ENCODE results near the gene RBFOX2.
"Not testable (repeated sequence)": the region's sequence is repeated elsewhere in the genome, so short reads cannot be mapped to it uniquely, and the experiment has no call there.

Gene RBFOX2

GRCh38 chr22:35711336-35711735 is 317.3 kb downstream of the RBFOX2 start:
- Histone ChIP-seq H3K4me2 (ENCODE audit: low read length) (no peak overlapping the region), H2BK120ac (ENCODE audit: low read depth, low read length) (no peak overlapping the region), H3K18ac (ENCODE audit: low read length) (no peak overlapping the region), H2BK5ac (ENCODE audit: low read length) (no peak overlapping the region), H3K79me2 (ENCODE audit: control insufficient read depth, insufficient read depth, low read length) (no peaks in the 10 kb centered on the region), H3K9ac (ENCODE audit: low read length) (no peak overlapping the region), H2AK5ac (ENCODE audit: low read length) (no peak overlapping the region), H3K56ac (ENCODE audit: low read length) (no peak overlapping the region), H2BK15ac (replicated peaks; ENCODE audit: low read depth) (no peak overlapping the region), H3K27me3 (ENCODE audit: insufficient read depth, low read length, poor library complexity) (no peaks in the 10 kb centered on the region), H4K8ac (ENCODE audit: low read depth, low read length) (no peak overlapping the region), H3K79me1 (ENCODE audit: low read length) (no peaks in the 10 kb centered on the region), H3K23ac (ENCODE audit: low read length) (no peak overlapping the region), H3K4ac (ENCODE audit: low read depth, low read length) (no peak overlapping the region), H3K4me3 (ENCODE audit: low read length) (no peak overlapping the region), H3K36me3 (ENCODE audit: control insufficient read depth, insufficient read depth, low read length) (no peaks in the 10 kb centered on the region), H4K5ac (ENCODE audit: low read length) (no peak overlapping the region), H3K4me1 (ENCODE audit: control insufficient read depth, low read depth, low read length) (no peaks in the 10 kb centered on the region), H3K27ac (ENCODE audit: low read depth, low read length) (no peak overlapping the region)
- WGBS (ENCODE audit: extremely low coverage, insufficient coverage, low lambda C conversion rate), result no CpG with 5 or more reads among the region's 4 CpGs
- no peak for DNase-seq

GRCh38 chr22:35708917-35709316 is 319.7 kb downstream of the RBFOX2 start:
- Histone ChIP-seq H3K36me3 (ENCODE audit: control insufficient read depth, insufficient read depth, low read length) (no peaks in the 10 kb centered on the region), H3K79me2 (ENCODE audit: control insufficient read depth, insufficient read depth, low read length) (no peaks in the 10 kb centered on the region), H3K27me3 (ENCODE audit: insufficient read depth, low read length, poor library complexity) (no peaks in the 10 kb centered on the region), H3K27ac (ENCODE audit: low read depth, low read length) (no peak overlapping the region), H3K23ac (ENCODE audit: low read length) (no peak overlapping the region), H3K4me3 (ENCODE audit: low read length) (no peak overlapping the region), H3K4me1 (ENCODE audit: control insufficient read depth, low read depth, low read length) (no peaks in the 10 kb centered on the region), H3K9ac (ENCODE audit: low read length) (no peak overlapping the region), H3K4ac (ENCODE audit: low read depth, low read length) (no peak overlapping the region), H2BK15ac (replicated peaks; ENCODE audit: low read depth) (no peak overlapping the region), H3K18ac (ENCODE audit: low read length) (no peak overlapping the region), H4K8ac (ENCODE audit: low read depth, low read length) (no peak overlapping the region), H3K4me2 (ENCODE audit: low read length) (no peak overlapping the region), H4K5ac (ENCODE audit: low read length) (no peak overlapping the region), H3K79me1 (ENCODE audit: low read length) (no peaks in the 10 kb centered on the region), H2BK5ac (ENCODE audit: low read length) (no peak overlapping the region), H2BK120ac (ENCODE audit: low read depth, low read length) (no peak overlapping the region), H3K56ac (ENCODE audit: low read length) (no peak overlapping the region), H2AK5ac (ENCODE audit: low read length) (no peak overlapping the region)
- no CpG with 5 or more reads among the region's 7 CpGs for whole genome bisulfite sequencing (ENCODE audit: extremely low coverage, insufficient coverage, low lambda C conversion rate)
- no peak for DNase-seq

GRCh38 chr22:35708453-35708852 is 320.2 kb downstream of the RBFOX2 start:
- H2BK5ac ChIP-seq (ENCODE audit: low read length), result no peak overlapping the region
- H4K5ac ChIP-seq (ENCODE audit: low read length), result no peak overlapping the region
- H3K79me1 ChIP-seq (ENCODE audit: low read length), result no peaks in the 10 kb centered on the region
- H3K4me3 ChIP-seq (ENCODE audit: low read length), result no peak overlapping the region
- no peaks in the 10 kb centered on the region for H3K36me3 ChIP-seq (ENCODE audit: control insufficient read depth, insufficient read depth, low read length)
- H3K79me2 ChIP-seq (ENCODE audit: control insufficient read depth, insufficient read depth, low read length), result no peaks in the 10 kb centered on the region
- DNase-seq, result no peak
- no peak overlapping the region for H3K4me2 ChIP-seq (ENCODE audit: low read length)
- H2AK5ac ChIP-seq (ENCODE audit: low read length), result no peak overlapping the region
- H3K56ac ChIP-seq (ENCODE audit: low read length), result no peak overlapping the region
- no peak overlapping the region for H3K4ac ChIP-seq (ENCODE audit: low read depth, low read length)
- no peak overlapping the region for H3K23ac ChIP-seq (ENCODE audit: low read length)
- H3K27me3 ChIP-seq (ENCODE audit: insufficient read depth, low read length, poor library complexity), result no peaks in the 10 kb centered on the region
- H3K27ac ChIP-seq (ENCODE audit: low read depth, low read length), result no peak overlapping the region
- H2BK120ac ChIP-seq (ENCODE audit: low read depth, low read length), result no peak overlapping the region
- H3K18ac ChIP-seq (ENCODE audit: low read length), result no peak overlapping the region
- no peak overlapping the region for H4K8ac ChIP-seq (ENCODE audit: low read depth, low read length)
- no peak overlapping the region for H3K9ac ChIP-seq (ENCODE audit: low read length)
- H2BK15ac ChIP-seq (replicated peaks; ENCODE audit: low read depth), result no peak overlapping the region
- no peaks in the 10 kb centered on the region for H3K4me1 ChIP-seq (ENCODE audit: control insufficient read depth, low read depth, low read length)
- no CpG with 5 or more reads among the region's 7 CpGs for WGBS (ENCODE audit: extremely low coverage, insufficient coverage, low lambda C conversion rate)

- no peak overlapping the region for H3K56ac ChIP-seq (ENCODE audit: low read length)
- no CpG with 5 or more reads among the region's 3 CpGs for WGBS (ENCODE audit: extremely low coverage, insufficient coverage, low lambda C conversion rate)
- H3K79me1 ChIP-seq (ENCODE audit: low read length), result no peaks in the 10 kb centered on the region
- H2BK15ac ChIP-seq (replicated peaks; ENCODE audit: low read depth), result no peak overlapping the region
- H3K79me2 ChIP-seq (ENCODE audit: control insufficient read depth, insufficient read depth, low read length), result no peaks in the 10 kb centered on the region
- no peak overlapping the region for H4K5ac ChIP-seq (ENCODE audit: low read length)
- H2BK5ac ChIP-seq (ENCODE audit: low read length), result no peak overlapping the region
- no peaks in the 10 kb centered on the region for H3K27me3 ChIP-seq (ENCODE audit: insufficient read depth, low read length, poor library complexity)
- no peak overlapping the region for H3K27ac ChIP-seq (ENCODE audit: low read depth, low read length)
- no peak overlapping the region for H2AK5ac ChIP-seq (ENCODE audit: low read length)
- H3K23ac ChIP-seq (ENCODE audit: low read length), result no peak overlapping the region
- no peak overlapping the region for H3K9ac ChIP-seq (ENCODE audit: low read length)
- no peak for DNase-seq
- no peak overlapping the region for H3K4me2 ChIP-seq (ENCODE audit: low read length)
- no peak overlapping the region for H3K4ac ChIP-seq (ENCODE audit: low read depth, low read length)
- no peak overlapping the region for H3K4me3 ChIP-seq (ENCODE audit: low read length)
- H3K36me3 ChIP-seq (ENCODE audit: control insufficient read depth, insufficient read depth, low read length), result no peaks in the 10 kb centered on the region
- no peak overlapping the region for H2BK120ac ChIP-seq (ENCODE audit: low read depth, low read length)
- H4K8ac ChIP-seq (ENCODE audit: low read depth, low read length), result no peak overlapping the region
- no peaks in the 10 kb centered on the region for H3K4me1 ChIP-seq (ENCODE audit: control insufficient read depth, low read depth, low read length)
- no peak overlapping the region for H3K18ac ChIP-seq (ENCODE audit: low read length)
These were observed 323.5 kb downstream of the RBFOX2 start for GRCh38 chr22:35705141-35705540.

- Histone ChIP-seq H3K27me3 (ENCODE audit: insufficient read depth, low read length, poor library complexity) (no peaks in the 10 kb centered on the region), H3K9ac (ENCODE audit: low read length) (no peak overlapping the region), H2AK5ac (ENCODE audit: low read length) (no peak overlapping the region), H2BK120ac (ENCODE audit: low read depth, low read length) (no peak overlapping the region), H2BK5ac (ENCODE audit: low read length) (no peak overlapping the region), H3K56ac (ENCODE audit: low read length) (no peak overlapping the region), H3K4me1 (ENCODE audit: control insufficient read depth, low read depth, low read length) (no peaks in the 10 kb centered on the region), H3K36me3 (ENCODE audit: control insufficient read depth, insufficient read depth, low read length) (no peaks in the 10 kb centered on the region), H2BK15ac (replicated peaks; ENCODE audit: low read depth) (no peak overlapping the region), H3K79me1 (ENCODE audit: low read length) (no peaks in the 10 kb centered on the region), H4K8ac (ENCODE audit: low read depth, low read length) (no peak overlapping the region), H3K79me2 (ENCODE audit: control insufficient read depth, insufficient read depth, low read length) (no peaks in the 10 kb centered on the region), H3K4ac (ENCODE audit: low read depth, low read length) (no peak overlapping the region), H3K4me3 (ENCODE audit: low read length) (no peak overlapping the region), H3K18ac (ENCODE audit: low read length) (no peak overlapping the region), H3K23ac (ENCODE audit: low read length) (no peak overlapping the region), H4K5ac (ENCODE audit: low read length) (no peak overlapping the region), H3K27ac (ENCODE audit: low read depth, low read length) (no peak overlapping the region), H3K4me2 (ENCODE audit: low read length) (no peak overlapping the region)
- WGBS (ENCODE audit: extremely low coverage, insufficient coverage, low lambda C conversion rate), result no CpG with 5 or more reads among the region's 7 CpGs
- no peak for DNase-seq
These were observed 324.6 kb downstream of the RBFOX2 start for GRCh38 chr22:35703861-35704584.

- not testable (repeated sequence) for H3K79me2 ChIP-seq (ENCODE audit: control insufficient read depth, insufficient read depth, low read length); H3K4me1 ChIP-seq (ENCODE audit: control insufficient read depth, low read depth, low read length); H3K79me1 ChIP-seq (ENCODE audit: low read length); H3K23ac ChIP-seq (ENCODE audit: low read length); H3K4me3 ChIP-seq (ENCODE audit: low read length); H2BK15ac ChIP-seq (replicated peaks; ENCODE audit: low read depth); H3K27me3 ChIP-seq (ENCODE audit: insufficient read depth, low read length, poor library complexity); H3K4me2 ChIP-seq (ENCODE audit: low read length); H4K8ac ChIP-seq (ENCODE audit: low read depth, low read length); H3K18ac ChIP-seq (ENCODE audit: low read length); H3K56ac ChIP-seq (ENCODE audit: low read length); H3K9ac ChIP-seq (ENCODE audit: low read length); H3K36me3 ChIP-seq (ENCODE audit: control insufficient read depth, insufficient read depth, low read length); H2BK120ac ChIP-seq (ENCODE audit: low read depth, low read length); DNase-seq; H3K27ac ChIP-seq (ENCODE audit: low read depth, low read length); H3K4ac ChIP-seq (ENCODE audit: low read depth, low read length); H2AK5ac ChIP-seq (ENCODE audit: low read length); H2BK5ac ChIP-seq (ENCODE audit: low read length); H4K5ac ChIP-seq (ENCODE audit: low read length)
- WGBS (ENCODE audit: extremely low coverage, insufficient coverage, low lambda C conversion rate), result no CpG with 5 or more reads among the region's 6 CpGs
These were observed 328.8 kb downstream of the RBFOX2 start for GRCh38 chr22:35699852-35700251.
